Right lobe of liver (tissue), 4 donors: ENCODE data around the gene PCDHGA5.

ENCODE experiments used
- CTCF ChIP-seq, 4 donors: fragments of 200-600 bp in 3 of 4; fragments of 450-650 bp in 1 of 4; IDR thresholded peaks; one replicate each; pipeline versions ENCODE4 v1.5.1 to v1.8.0; 2016 to 2022; ENCODE audit warnings: antibody characterized with exemption in 4 of 4, mild to moderate bottlenecking in 2 of 4
- POLR2A ChIP-seq: fragments of 450-650 bp; IDR thresholded peaks from one replicate; pipeline ENCODE4 v1.6.1; 2017; ENCODE audit warnings: antibody characterized with exemption, mild to moderate bottlenecking
- donor health status: DM: no; HTN: no; CAD: no.
- donor health status: DM: no; HTN: no; CAD: no.
- donor health status: DM: no; HTN: yes; CAD: no.

GRCh38 chr5:141412854-141413539 is 49.0 kb downstream of the PCDHGA5 start, which contains the start of gene PCDHGA10:
- TF ChIP-seq CTCF (IDR thresholded peaks at IDR 0.05), result peak; percentile 46 to 62 (median 52)
- no peak for TF ChIP-seq POLR2A
